Measurements from ENCODE around the gene ADGRG7.
"Not testable (repeated sequence)": the region's sequence is repeated elsewhere in the genome, so short reads cannot be mapped to it uniquely, and the experiment has no call there.

The ADGRG7 gene

GRCh38 chr3:100609305-100609704 is at the start of gene ADGRG7:
Gene ADGRG7, plus strand, starts transcription at chr3:100609601. Its CDS starts 256 bp downstream, at chr3:100609857.
- DNase-seq = no peak

DNA sequence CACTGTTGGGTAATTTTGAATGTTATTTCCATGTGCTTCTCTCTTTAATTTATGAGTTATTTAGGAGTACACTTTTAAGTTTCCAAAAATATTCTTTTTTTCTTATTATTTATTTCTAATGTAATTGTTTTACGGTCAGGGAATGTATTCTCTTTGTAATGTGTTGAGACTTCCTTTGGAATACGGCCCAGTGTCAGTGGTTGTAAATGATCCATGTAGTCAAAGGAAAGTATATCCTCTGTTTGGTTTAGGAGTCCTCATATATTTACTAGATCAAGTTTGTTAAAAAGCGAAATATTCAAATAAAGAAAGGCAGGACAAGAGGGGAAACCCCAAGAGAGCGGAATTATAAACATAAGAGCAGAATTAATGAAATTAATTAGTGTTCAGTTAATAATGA is 49.0 kb upstream of the ADGRG7 start:
- no peak for DNase-seq

- no peak for DNase-seq
These were observed 47.8 kb upstream of the ADGRG7 start for GRCh38 chr3:100561459-100562158.

DNA sequence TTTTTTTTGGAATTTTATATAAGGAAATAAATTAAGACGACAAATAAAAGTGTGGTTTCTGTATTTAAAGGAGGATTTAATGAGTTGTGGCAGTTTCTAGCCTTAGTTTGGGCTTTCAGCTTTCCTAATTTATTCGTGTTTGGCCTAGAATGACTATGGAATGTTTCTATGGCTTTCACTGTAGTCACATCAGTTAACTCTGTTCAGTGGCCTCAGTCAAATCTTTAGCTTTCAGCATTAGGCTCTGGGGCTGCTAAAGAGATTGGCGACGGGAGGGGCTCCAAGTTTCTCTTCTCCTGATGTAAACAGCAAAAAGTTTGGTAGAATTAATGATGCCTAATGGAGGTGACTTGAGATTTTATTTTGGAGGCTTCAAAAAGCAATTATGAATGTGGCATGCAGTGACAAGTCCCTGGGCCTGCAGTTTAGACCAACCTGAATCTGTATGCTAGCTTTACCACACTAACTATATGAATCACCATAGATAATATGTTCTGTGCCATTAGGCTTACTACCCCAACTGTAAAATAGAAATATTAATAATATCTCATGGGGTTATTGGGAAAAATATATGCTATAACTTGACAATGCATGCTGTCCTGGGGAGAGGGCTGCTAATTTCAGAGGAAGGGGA is 47.1 kb upstream of the ADGRG7 start:
- no peak for DNase-seq

DNA sequence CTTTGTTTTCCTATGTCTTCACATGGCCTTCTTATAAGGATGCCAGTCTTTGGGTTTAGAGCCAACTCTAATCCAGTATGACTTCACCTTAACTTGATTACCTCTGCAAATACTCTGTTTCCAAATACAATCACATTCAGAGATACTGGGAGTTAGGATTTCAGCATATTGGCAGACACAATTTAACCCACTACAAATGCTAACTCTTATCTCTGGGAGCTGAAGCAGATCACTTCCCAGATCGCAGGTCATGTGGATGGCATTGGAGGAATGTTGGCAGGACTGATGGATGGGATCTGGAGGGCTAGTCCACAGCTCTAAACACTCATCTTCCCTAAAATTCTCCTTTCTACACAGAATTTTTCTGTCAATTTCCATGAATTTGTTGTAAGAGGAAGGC is 46.2 kb upstream of the ADGRG7 start:
- no peak for DNase-seq

DNA sequence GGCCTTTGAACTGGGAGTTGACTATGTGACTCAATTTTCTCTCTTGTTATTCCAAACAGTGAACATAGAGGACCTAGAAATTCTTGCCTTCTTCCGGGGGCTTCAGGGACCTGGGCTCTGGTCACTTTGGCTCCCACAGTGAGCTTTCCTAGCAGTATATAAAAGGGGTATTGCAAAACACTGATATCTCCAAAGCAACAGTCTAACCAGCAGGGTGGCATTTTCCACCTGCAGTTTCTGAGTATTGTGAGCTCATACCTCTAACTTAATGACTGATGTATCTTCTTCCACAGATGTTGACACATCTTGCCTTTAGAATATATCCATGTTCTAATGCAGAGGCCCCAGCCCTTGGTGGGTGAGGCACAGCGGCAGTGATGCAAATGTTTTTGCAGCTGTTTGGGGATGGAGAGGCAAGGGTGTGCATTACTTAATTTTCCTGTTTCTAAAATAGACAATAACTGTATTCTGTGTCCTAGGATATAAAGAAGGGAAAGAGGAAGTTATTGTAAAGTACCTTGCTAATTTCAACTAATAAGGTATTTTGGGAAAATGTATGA is 45.7 kb upstream of the ADGRG7 start:
- DNase-seq = no peak

- DNase-seq = no peak
These were observed 38.6 kb upstream of the ADGRG7 start for GRCh38 chr3:100570811-100571210.

DNA sequence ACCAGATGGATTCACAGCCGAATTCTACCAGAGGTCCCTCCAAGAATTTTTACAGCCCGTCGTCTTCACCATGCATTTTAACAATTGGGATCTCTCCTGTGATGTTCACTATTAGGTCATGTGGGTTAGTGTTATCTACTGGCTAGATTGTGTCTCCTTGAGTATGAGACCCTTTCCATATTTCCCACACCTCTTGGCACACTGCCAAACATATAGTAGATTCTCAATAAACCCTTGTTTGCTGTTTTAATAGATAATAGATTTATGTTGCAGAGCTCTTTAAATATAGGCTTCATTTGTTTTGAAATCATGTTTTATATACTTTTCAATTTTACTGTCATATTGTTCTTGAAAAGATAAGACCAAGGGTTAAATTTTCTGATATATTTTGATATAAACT is 34.9 kb upstream of the ADGRG7 start:
- DNase-seq = no peak

- DNase-seq = no peak
These were observed 33.7 kb upstream of the ADGRG7 start for GRCh38 chr3:100575704-100576103.

DNA sequence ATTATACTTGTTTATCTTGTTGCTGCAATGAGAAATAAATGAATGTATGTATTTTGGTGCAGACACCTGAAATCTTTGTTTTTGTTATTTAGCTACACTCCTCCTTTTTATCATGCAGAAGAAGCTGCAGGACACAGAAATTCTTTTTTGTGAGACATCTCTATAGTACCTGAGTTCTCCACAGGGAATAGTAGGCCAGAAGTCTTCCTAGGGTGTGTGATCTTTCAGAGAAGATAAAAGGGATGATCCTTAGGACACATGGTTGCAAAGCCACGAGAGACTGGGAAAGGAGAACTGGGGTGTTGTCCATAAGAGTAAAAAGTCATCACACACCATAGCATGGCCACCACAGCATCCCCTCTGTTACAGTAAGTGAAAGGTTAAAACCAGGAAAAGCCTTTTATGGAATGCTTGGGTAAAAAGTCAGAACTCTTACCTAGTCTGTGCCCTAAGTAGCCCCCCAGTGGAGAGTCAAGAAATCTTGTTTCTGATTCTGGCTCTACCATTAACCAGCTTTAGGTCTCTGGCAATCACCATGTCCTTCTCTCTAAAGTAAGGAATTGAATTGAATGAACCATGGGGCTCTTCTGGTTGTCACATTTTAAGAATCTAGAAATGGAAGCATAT is 31.9 kb upstream of the ADGRG7 start:
- DNase-seq = no peak

DNA sequence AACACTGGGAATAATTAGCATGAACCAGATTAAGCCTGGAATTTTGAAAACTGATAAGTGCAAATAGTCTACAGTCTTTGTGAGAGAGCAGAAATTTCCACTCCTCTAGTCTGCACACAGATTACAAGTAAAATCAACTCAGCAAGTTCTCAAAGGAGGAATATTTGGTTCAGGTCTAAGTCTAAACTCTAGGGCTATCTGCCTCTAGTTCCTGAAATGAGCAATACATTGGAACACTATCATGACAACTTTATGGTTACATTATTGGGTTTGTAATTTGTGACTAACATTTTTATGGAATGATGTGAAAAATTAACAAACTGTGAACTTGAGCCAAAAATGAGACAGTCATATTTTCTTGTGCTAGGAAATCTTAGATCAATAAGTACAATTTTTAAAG is 30.8 kb upstream of the ADGRG7 start:
- no peak for DNase-seq

GRCh38 chr3:100580147-100580546 is 29.3 kb upstream of the ADGRG7 start:
- no peak for DNase-seq

GRCh38 chr3:100581650-100582049 is 27.8 kb upstream of the ADGRG7 start:
- no peak for DNase-seq

DNA sequence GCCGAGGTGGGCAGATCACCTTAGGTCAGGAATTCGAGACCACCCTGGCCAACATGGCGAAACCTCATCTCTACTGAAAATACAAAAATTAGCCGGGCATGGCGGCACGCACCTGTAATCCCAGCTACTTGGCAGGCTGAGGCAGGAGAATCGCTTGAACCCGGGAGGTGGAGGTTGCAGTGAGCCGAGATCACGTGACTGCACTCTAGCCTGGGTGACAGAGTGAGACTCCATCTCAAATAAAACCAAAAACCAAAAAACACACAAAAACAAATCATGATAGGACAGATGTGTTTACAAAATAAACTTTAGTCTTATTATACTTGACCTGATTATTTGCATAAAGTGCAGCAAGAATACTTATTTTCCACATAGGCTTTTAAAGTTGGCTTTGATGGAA is 27.2 kb upstream of the ADGRG7 start:
- DNase-seq = not testable (repeated sequence)

DNA sequence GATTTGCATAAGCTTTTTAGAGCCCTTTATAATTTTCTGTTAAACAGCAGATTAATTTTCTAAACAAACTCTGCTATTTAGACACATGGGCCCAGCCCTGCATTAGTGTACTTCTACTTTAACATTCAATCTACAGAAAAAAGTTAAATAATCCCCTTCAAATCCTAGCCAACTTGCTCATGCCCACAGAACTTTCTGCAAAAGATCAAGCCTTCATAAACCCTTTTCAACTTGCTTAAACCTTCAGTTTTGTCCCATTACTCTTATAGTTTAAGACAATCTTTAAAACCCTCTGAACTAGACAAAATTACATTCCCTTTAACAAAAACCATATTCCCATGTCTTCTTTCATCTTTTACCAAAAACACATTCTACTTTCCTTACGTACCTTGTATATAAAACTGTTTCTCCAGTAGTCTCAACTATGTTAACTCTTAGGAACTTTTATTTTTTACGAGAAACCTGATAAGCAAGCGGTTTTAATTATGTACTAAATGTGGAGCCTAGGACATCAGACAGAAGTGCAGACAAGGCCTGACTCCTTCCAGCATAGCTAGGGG is 25.2 kb upstream of the ADGRG7 start:
- no peak for DNase-seq

GRCh38 chr3:100586832-100587231 is 22.6 kb upstream of the ADGRG7 start:
- DNase-seq = no peak

DNA sequence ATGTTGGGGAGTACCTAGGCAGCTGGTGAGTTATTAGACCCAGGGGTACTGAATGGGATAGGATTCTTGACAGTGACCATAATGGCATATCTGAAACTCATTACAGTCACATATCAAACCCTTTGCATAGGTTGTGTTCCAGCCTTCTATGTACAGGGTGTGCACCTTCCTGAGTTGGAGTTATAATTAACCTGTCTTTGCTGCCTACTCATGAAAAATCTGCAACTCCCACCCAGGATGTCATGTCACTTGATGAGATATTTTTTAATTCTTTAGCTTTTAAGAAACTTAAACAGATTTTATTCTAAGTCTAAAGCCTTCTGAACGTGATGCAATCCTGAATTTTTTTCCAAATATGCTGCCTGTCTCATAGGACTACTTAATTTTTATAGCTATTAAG is 21.1 kb upstream of the ADGRG7 start:
- no peak for DNase-seq

- DNase-seq = peak; percentile 72
These were observed 19.1 kb upstream of the ADGRG7 start for GRCh38 chr3:100590114-100590839.

- DNase-seq = no peak
These were observed 18.6 kb upstream of the ADGRG7 start for GRCh38 chr3:100590840-100591147.

GRCh38 chr3:100591411-100591810 is 18.0 kb upstream of the ADGRG7 start:
- DNase-seq = no peak

GRCh38 chr3:100600181-100601042 is 9.0 kb upstream of the ADGRG7 start:
- DNase-seq = no peak
